Measurements from ENCODE around the gene ASB8.

Gene ASB8

GRCh38 chr12:48201516-48201915, 44.2 kb upstream of the ASB8 start:
- Histone ChIP-seq H3K4me3 (ENCODE audit: low read length) (no peak overlapping the region), H3K27ac (ENCODE audit: low read depth, low read length) (no peak overlapping the region), H3K9me3 (ENCODE audit: control insufficient read depth, insufficient read depth, low read length) (0 out of 2 replicates have a peak, but pooled peaks cover under 1% of the 10 kb centered on the region), H3F3A (ENCODE audit: control insufficient read depth, insufficient read depth) (no peaks in the 10 kb centered on the region), H3K79me2 (ENCODE audit: control insufficient read depth, low read length) (peaks cover 6% of the 10 kb centered on the region), H3K4me2 (ENCODE audit: low read length) (no peak overlapping the region), H3K36me3 (ENCODE audit: control insufficient read depth, low read length) (no peaks in the 10 kb centered on the region), H3K4me1 (ENCODE audit: control insufficient read depth, low read length) (peaks cover 23% of the 10 kb centered on the region), H4K20me1 (ENCODE audit: control insufficient read depth, insufficient read depth, low read depth, low read length) (no peaks in the 10 kb centered on the region), H3K9me2 (replicated peaks; ENCODE audit: control insufficient read depth, low read length) (no peaks in the 10 kb centered on the region), H3K27me3 (ENCODE audit: control insufficient read depth, low read length) (no peaks in the 10 kb centered on the region)
- no peak for TF ChIP-seq EZH2phosphoT487 (IDR thresholded peaks at IDR 0.05; ENCODE audit: borderline replicate concordance, low read length)
- TF ChIP-seq, protein P1, sequence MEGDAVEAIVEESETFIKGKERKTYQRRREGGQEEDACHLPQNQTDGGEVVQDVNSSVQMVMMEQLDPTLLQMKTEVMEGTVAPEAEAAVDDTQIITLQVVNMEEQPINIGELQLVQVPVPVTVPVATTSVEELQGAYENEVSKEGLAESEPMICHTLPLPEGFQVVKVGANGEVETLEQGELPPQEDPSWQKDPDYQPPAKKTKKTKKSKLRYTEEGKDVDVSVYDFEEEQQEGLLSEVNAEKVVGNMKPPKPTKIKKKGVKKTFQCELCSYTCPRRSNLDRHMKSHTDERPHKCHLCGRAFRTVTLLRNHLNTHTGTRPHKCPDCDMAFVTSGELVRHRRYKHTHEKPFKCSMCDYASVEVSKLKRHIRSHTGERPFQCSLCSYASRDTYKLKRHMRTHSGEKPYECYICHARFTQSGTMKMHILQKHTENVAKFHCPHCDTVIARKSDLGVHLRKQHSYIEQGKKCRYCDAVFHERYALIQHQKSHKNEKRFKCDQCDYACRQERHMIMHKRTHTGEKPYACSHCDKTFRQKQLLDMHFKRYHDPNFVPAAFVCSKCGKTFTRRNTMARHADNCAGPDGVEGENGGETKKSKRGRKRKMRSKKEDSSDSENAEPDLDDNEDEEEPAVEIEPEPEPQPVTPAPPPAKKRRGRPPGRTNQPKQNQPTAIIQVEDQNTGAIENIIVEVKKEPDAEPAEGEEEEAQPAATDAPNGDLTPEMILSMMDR (IDR thresholded peaks at IDR 0.05; ENCODE audit: low read depth, low read length, poor library complexity, severe bottlenecking), result no peak

GRCh38 chr12:48201091-48201490, 43.8 kb upstream of the ASB8 start:
- H3K4me2 ChIP-seq (ENCODE audit: low read length), result no peak overlapping the region
- TF ChIP-seq EZH2phosphoT487 (IDR thresholded peaks at IDR 0.05; ENCODE audit: borderline replicate concordance, low read length), result no peak
- TF ChIP-seq, protein P1 (IDR thresholded peaks at IDR 0.05; ENCODE audit: low read depth, low read length, poor library complexity, severe bottlenecking), result no peak

GRCh38 chr12:48199774-48200221, 42.5 kb upstream of the ASB8 start:
- Histone ChIP-seq H3K4me3 (ENCODE audit: low read length) (no peak overlapping the region), H3K27me3 (ENCODE audit: control insufficient read depth, low read length) (0 out of 2 replicates have a peak, but pooled peaks cover 3% of the 10 kb centered on the region), H3K27ac (ENCODE audit: low read depth, low read length) (no peak overlapping the region), H3K9me2 (replicated peaks; ENCODE audit: control insufficient read depth, low read length) (no peaks in the 10 kb centered on the region), H3K4me1 (ENCODE audit: control insufficient read depth, low read length) (peaks cover 23% of the 10 kb centered on the region), H3K9me3 (ENCODE audit: control insufficient read depth, insufficient read depth, low read length) (no peaks in the 10 kb centered on the region), H3F3A (ENCODE audit: control insufficient read depth, insufficient read depth) (no peaks in the 10 kb centered on the region), H3K79me2 (ENCODE audit: control insufficient read depth, low read length) (peaks cover 6% of the 10 kb centered on the region), H3K36me3 (ENCODE audit: control insufficient read depth, low read length) (no peaks in the 10 kb centered on the region), H3K4me2 (ENCODE audit: low read length) (no peak overlapping the region), H4K20me1 (ENCODE audit: control insufficient read depth, insufficient read depth, low read depth, low read length) (no peaks in the 10 kb centered on the region)
- TF ChIP-seq EZH2phosphoT487 (IDR thresholded peaks at IDR 0.05; ENCODE audit: borderline replicate concordance, low read length), result no peak
- TF ChIP-seq, protein P1 (IDR thresholded peaks at IDR 0.05; ENCODE audit: low read depth, low read length, poor library complexity, severe bottlenecking), result no peak

More at GRCh38 chr12:48201091-48201490, 43.8 kb upstream of the ASB8 start:
- no peaks in the 10 kb centered on the region for H3K9me3 ChIP-seq (ENCODE audit: control insufficient read depth, insufficient read depth, low read length)
- H3K4me3 ChIP-seq (ENCODE audit: low read length), result no peak overlapping the region
- H3K79me2 ChIP-seq (ENCODE audit: control insufficient read depth, low read length), result peaks cover 6% of the 10 kb centered on the region
- H3F3A ChIP-seq (ENCODE audit: control insufficient read depth, insufficient read depth), result no peaks in the 10 kb centered on the region
- no peaks in the 10 kb centered on the region for H3K9me2 ChIP-seq (replicated peaks; ENCODE audit: control insufficient read depth, low read length)
- no peaks in the 10 kb centered on the region for H3K36me3 ChIP-seq (ENCODE audit: control insufficient read depth, low read length)
- H3K27me3 ChIP-seq (ENCODE audit: control insufficient read depth, low read length), result no peaks in the 10 kb centered on the region
- H3K27ac ChIP-seq (ENCODE audit: low read depth, low read length), result no peak overlapping the region
- no peaks in the 10 kb centered on the region for H4K20me1 ChIP-seq (ENCODE audit: control insufficient read depth, insufficient read depth, low read depth, low read length)
- H3K4me1 ChIP-seq (ENCODE audit: control insufficient read depth, low read length), result peaks cover 23% of the 10 kb centered on the region
